Astrocyte of the cerebellum (primary cell): ENCODE data around the gene SERPINA6.

Experiments used
- DNase-seq: peaks from one replicate; pipeline ENCODE4 v3.0.0-alpha.2; 2011; ENCODE audit warnings: low read depth
- H3K4me3 ChIP-seq: 2 replicates; pipeline ENCODE4 v1.5.1; 2011; ENCODE audit warnings: mild to moderate bottlenecking, low read depth, low read length, moderate library complexity
- in situ Hi-C: cut with HindIII; loops from 2 replicates; pipeline ENCODE4 v1.10.0; 2017; ENCODE audit warnings: low sequenced_read_pairs
- TF ChIP-seq, protein P1 (sequence below): IDR thresholded peaks from 2 replicates; pipeline ENCODE4 v1.5.1; 2012; ENCODE audit warnings: low read length, low read depth, moderate library complexity, mild to moderate bottlenecking; ENCODE audit errors: missing control alignments

The SERPINA6 gene

DNA sequence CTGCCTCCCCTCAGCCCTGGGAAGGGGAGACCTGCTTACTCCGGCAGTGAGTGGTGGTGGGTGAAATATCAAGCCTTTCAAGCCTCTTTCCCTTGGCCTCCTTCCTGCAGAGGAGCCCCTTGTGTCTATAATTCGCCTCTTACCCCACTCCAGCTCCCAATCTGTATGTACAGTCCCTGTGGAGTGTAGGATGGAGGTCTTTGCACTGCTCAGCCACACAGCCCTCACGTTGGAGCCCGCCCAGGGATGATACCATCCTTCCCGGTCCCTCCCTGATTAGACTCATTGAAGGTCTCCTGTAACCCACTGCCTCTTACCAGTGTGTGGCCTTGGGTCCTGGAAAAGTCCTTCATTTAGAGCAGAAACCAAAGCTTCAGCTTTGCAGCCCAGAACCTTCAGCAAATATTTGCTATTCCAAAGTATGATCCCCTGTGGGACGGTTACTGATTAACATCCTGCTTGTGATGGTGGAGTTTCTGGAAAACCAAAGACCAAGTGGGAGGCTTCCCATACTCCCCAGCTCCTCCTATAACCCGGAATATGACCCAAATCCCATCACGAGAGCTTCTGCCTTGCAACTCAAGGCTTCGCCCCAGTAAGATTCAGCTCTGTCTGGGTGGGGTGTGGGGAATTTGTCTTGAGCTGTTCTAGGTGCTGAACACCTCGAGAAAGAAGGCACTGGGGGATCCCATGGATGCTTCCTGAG, 30.1 kb downstream of the SERPINA6 start, which contains the start of gene SERPINA10:
SERPINA10 (minus strand) TSS at position 397 of the 706 bp plus-strand sequence. CDS start 2,675 bp downstream, outside the sequence.
- TF ChIP-seq, protein P1, sequence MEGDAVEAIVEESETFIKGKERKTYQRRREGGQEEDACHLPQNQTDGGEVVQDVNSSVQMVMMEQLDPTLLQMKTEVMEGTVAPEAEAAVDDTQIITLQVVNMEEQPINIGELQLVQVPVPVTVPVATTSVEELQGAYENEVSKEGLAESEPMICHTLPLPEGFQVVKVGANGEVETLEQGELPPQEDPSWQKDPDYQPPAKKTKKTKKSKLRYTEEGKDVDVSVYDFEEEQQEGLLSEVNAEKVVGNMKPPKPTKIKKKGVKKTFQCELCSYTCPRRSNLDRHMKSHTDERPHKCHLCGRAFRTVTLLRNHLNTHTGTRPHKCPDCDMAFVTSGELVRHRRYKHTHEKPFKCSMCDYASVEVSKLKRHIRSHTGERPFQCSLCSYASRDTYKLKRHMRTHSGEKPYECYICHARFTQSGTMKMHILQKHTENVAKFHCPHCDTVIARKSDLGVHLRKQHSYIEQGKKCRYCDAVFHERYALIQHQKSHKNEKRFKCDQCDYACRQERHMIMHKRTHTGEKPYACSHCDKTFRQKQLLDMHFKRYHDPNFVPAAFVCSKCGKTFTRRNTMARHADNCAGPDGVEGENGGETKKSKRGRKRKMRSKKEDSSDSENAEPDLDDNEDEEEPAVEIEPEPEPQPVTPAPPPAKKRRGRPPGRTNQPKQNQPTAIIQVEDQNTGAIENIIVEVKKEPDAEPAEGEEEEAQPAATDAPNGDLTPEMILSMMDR, result no peak
- no peak within 1 kb of the TSS for H3K4me3 ChIP-seq
- in situ Hi-C loops, result no loop called here
- no peak for DNase-seq

DNA sequence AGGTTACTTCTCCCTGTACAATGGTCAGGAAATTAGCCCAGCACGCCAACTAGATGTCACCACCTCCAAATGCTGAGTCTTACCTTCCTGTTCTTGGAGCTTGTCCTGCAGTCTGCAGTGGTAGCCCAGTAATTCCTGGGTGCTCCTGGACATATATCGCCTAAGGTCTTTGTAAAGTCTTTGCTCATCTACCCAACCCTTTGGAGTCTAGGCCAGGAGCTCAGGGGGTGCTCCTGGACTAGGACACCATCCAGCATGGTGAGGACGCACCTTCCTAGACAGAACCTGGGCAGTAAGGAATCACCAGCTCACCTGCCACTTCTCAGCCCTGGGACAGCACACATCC, 30.6 kb downstream of the SERPINA6 start:
- DNase-seq, result no peak
- TF ChIP-seq, protein P1, result no peak
- in situ Hi-C loops, result no loop called here
- H3K4me3 ChIP-seq, result no peak overlapping the region

DNA sequence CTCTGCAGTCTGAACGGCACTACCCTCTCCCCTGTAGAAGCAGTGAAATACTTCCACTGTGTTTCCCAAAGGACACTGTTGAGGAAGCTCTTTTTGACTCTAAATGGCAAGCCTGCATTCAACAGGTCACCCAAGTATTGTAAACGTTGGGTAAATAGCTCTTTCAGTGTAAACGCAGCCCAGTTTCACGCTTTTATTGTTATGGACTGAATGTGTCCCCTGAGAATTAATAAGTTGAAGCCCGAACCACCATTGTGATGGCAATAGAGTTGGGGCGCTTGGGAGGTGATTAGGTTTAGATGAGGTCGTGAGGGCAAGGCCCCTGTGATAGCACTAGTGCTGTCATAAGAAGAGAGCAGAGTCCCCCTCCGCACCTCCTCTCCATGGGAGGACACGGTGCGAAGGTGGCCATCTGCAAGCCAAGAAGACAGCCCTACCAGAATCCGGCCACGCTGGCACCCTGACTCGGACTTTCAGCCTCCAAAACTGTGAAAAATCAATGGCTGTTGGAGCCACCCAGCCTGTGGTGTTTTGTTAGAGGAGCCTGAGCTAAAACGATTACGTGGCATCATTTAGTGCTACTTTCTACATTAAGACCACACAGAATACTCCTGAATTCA, 31.1 kb downstream of the SERPINA6 start:
- DNase-seq, result no peak

DNA sequence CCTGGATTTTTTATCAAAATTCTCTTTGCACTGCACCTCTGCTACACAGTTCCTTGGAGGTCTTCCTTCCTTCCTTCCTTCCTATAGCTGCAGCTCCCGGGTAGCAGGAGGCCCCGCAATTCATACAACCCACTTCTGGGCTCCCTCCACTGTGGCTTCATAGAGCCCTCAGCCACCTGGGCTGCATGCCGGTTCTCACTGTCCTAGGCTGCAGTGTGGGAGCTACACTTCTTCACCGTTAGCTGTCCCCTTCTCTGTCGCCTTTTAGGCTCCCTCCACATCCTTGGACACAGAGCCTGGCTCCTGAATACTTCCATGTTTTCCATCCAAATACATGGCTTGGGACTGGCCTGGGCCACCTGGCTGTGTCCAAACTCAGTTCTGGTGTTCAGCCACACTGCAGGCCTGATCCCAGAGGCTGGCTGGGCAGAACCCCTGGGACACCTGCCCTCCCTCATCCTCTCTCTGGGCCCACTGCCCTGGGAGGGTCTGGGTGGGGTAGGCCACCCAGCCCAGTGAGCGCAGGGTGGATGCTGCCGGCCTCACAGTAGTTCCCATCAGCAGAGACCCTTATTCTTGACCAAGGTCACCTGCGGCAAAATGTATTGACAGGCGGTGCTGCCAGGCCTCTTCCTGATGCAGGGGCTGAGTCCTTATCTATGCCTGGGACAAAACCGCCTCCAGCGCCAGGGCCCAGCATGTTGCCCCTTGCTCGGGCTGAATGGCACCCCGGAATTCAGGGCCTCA, 31.8 kb downstream of the SERPINA6 start:
- TF ChIP-seq, protein P1, result no peak
- in situ Hi-C loops, result no loop called here
- no peak overlapping the region for H3K4me3 ChIP-seq
- DNase-seq, result no peak

More for the DNA sequence above, 31.1 kb downstream of the SERPINA6 start:
- TF ChIP-seq, protein P1, result no peak
- H3K4me3 ChIP-seq, result no peak overlapping the region
- in situ Hi-C loops, result no loop called here

DNA sequence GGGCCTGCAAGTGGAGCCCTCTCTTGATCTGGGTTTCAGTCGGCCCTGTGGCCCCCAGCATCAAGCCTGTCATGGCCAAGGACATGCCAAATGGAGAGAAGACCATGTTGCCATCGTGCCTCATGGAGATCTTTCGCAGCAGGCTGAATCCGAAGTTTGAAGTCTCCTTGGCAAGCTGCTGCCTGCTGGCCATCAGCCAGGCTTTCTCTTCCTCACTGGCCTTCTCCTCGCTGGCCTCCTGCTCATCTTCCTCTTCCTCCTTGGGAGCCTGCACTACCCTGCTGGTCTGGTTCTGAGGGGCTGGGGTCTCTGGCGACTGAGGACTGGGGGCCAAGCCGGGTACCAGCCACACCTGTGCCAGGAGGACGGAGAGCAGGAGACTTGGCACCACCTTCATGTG, 32.9 kb downstream of the SERPINA6 start:
- DNase-seq, result no peak
- in situ Hi-C loops, result no loop called here
- TF ChIP-seq, protein P1, result no peak
- H3K4me3 ChIP-seq, result no peak overlapping the region

DNA sequence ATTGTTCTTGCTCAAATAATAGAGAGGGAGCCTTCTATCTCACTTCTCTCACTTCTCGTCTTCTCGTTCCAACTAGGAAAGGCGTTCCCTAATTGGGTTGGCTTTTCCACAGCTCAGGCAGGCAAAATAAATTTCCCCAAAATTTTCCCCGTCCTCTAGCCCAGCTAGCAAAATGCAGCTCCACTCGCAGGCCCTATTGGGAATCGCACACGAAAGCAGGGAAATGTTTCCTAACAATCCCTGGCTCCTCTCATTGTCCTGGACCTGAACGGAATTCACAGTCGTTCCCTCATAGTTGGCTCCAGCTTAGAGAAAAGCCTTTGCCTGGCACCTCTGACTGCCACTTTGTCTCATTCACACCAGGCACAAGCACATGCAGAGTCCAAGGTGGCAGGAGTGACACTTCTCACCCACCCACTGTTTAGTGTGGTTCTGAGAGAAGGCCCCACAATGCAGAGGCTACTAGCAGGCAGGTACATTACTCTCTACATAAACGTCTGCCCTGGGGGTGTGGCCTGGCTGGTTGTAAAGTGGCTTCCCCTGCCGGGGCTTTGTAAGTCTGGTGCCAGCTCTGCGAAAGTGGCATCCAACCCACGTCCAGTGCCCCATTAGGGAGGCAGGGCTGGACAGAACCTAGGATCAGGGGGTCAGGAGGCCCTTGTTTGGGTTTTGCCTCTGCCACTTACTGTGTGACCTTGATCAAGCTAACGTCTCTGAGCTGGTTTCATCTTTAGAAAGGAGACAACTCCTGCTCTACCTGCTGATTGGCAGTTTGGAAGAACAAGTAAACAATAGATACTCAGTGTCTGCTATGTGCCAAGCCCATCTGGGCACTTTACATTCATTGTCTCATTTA, 34.3 kb downstream of the SERPINA6 start:
- no peak for DNase-seq
- in situ Hi-C loops, result no loop called here
- no peak overlapping the region for H3K4me3 ChIP-seq
- TF ChIP-seq, protein P1, result no peak
